OCI-LY3 (cell line): Measurements from ENCODE around the gene NUP93.
"Not testable (repeated sequence)": the region's sequence is repeated elsewhere in the genome, so short reads cannot be mapped to it uniquely, and the experiment has no call there.

Experiments used
- H2AFZ ChIP-seq: fragments of 200-600, 300-600 bp; shearing (Covaris generic); 2 replicates; pipeline ENCODE4 v1.6.0; 2014; ENCODE audit warnings: antibody characterized with exemption, low read depth, low read length
- H3K27ac ChIP-seq: fragments of 200-600, 300-600 bp; sonication (generic); 2 replicates; pipeline ENCODE4 v1.5.1; 2014; ENCODE audit warnings: mild to moderate bottlenecking, low read length, moderate library complexity, mixed read lengths
- H3K27me3 ChIP-seq: fragments of 200-600, 300-600 bp; sonication (generic); 2 replicates; pipeline ENCODE4 v1.6.1; 2014; ENCODE audit warnings: low read depth, low read length, mixed read lengths
- H3K36me3 ChIP-seq: fragments of 200-600, 300-600 bp; sonication (generic); replicated peaks from 2 replicates; pipeline ENCODE3; 2014; ENCODE audit warnings: low read depth, low read length, mixed read lengths
- H3K4me1 ChIP-seq: fragments of 300-600, 200-600 bp; sonication (generic); 2 replicates; pipeline ENCODE4 v1.6.1; 2014; ENCODE audit warnings: low read length, mixed read lengths
- H3K4me2 ChIP-seq: fragments of 200-600, 300-600 bp; sonication (generic); 2 replicates; pipeline ENCODE4 v1.6.1; 2014; ENCODE audit warnings: low read length, mixed read lengths
- H3K4me3 ChIP-seq: fragments of 300-600, 200-600 bp; sonication (generic); 2 replicates; pipeline ENCODE4 v1.5.1; 2014; ENCODE audit warnings: antibody characterized with exemption, mild to moderate bottlenecking, low read length, moderate library complexity
- H3K79me2 ChIP-seq: fragments of 300-600, 200-600 bp; shearing (Covaris generic); 2 replicates; pipeline ENCODE4 v1.6.1; 2014; ENCODE audit warnings: mild to moderate bottlenecking, low read length, mixed read lengths
- H3K9ac ChIP-seq: fragments of 300-600, 200-600 bp; shearing (Covaris generic); 2 replicates; pipeline ENCODE4 v1.6.0; 2014; ENCODE audit warnings: mild to moderate bottlenecking, low read length, moderate library complexity
- H3K9me3 ChIP-seq: fragments of 200-600, 300-600 bp; shearing (Covaris generic); 2 replicates; pipeline ENCODE4 v1.6.1; 2014; ENCODE audit warnings: low read length, mixed read lengths; ENCODE audit not compliant: insufficient read depth
- H4K20me1 ChIP-seq: fragments of 200-600, 300-600 bp; sonication (generic); 2 replicates; pipeline ENCODE4 v1.6.1; 2016; ENCODE audit warnings: low read length, mixed read lengths; ENCODE audit not compliant: insufficient read depth
- CTCF ChIP-seq: fragments of 200-600, 300-600 bp; sonication (generic); IDR thresholded peaks from 2 replicates; pipeline ENCODE4 v1.5.1; 2014; ENCODE audit warnings: antibody characterized with exemption, low read length, low read depth
- EZH2phosphoT487 ChIP-seq: fragments of 200-600 bp; shearing (Covaris generic); IDR thresholded peaks from 2 replicates; pipeline ENCODE4 v1.6.1; 2018; ENCODE audit warnings: antibody characterized with exemption, mixed run types, low read depth

The NUP93 gene

GRCh38 chr16:56884026-56884582 lies 154.2 kb downstream of the NUP93 start:
- Histone ChIP-seq H2AFZ (no peak overlapping the region), H3K9ac (no peak overlapping the region), H3K4me2 (no peak overlapping the region), H3K27ac (no peak overlapping the region), H4K20me1 (no peaks in the 10 kb centered on the region), H3K36me3 (peaks cover 12% of the 10 kb centered on the region), H3K27me3 (no peaks in the 10 kb centered on the region), H3K9me3 (no peaks in the 10 kb centered on the region), H3K79me2 (no peaks in the 10 kb centered on the region), H3K4me1 (peaks cover 13% of the 10 kb centered on the region), H3K4me3 (no peak overlapping the region)
- no peak for TF ChIP-seq CTCF
- TF ChIP-seq EZH2phosphoT487: no peak

GRCh38 chr16:56884929-56885328 lies 155.0 kb downstream of the NUP93 start:
- H3K4me3 ChIP-seq, H3K27ac ChIP-seq, H4K20me1 ChIP-seq, H3K9ac ChIP-seq, H2AFZ ChIP-seq, H3K9me3 ChIP-seq, H3K4me2 ChIP-seq, H3K79me2 ChIP-seq, H3K27me3 ChIP-seq: not testable (repeated sequence)
- peaks cover 15% of the 10 kb centered on the region for H3K36me3 ChIP-seq
- peaks cover 15% of the 10 kb centered on the region for H3K4me1 ChIP-seq

GRCh38 chr16:56885446-56886162 lies 155.7 kb downstream of the NUP93 start:
- Histone ChIP-seq H3K36me3 (peaks cover 18% of the 10 kb centered on the region), H3K79me2 (no peaks in the 10 kb centered on the region), H3K4me2 (no peak overlapping the region), H3K4me1 (peaks cover 15% of the 10 kb centered on the region), H3K4me3 (no peak overlapping the region), H4K20me1 (no peaks in the 10 kb centered on the region), H3K9me3 (no peaks in the 10 kb centered on the region), H3K27ac (no peak overlapping the region), H2AFZ (no peak overlapping the region), H3K27me3 (no peaks in the 10 kb centered on the region), H3K9ac (no peak overlapping the region)
- TF ChIP-seq EZH2phosphoT487 (no peak), CTCF (no peak)

- Histone ChIP-seq H3K4me2 (no peak overlapping the region), H3K4me3 (no peak overlapping the region), H3K36me3 (peaks cover 18% of the 10 kb centered on the region), H2AFZ (no peak overlapping the region), H3K27me3 (no peaks in the 10 kb centered on the region), H3K9me3 (no peaks in the 10 kb centered on the region), H4K20me1 (no peaks in the 10 kb centered on the region), H3K79me2 (no peaks in the 10 kb centered on the region), H3K27ac (no peak overlapping the region), H3K9ac (no peak overlapping the region), H3K4me1 (peaks cover 15% of the 10 kb centered on the region)
- no peak for TF ChIP-seq EZH2phosphoT487
- TF ChIP-seq CTCF: no peak
Observed at GRCh38 chr16:56886296-56886695, 156.4 kb downstream of the NUP93 start.
